Mucosa of descending colon (tissue), 3 donors: Measurements from ENCODE around the gene LIFR. TPM values are rescaled to one million over a fixed set of nuclear protein-coding genes. Genes with fewer than 3 reads are reported as not detected.

ENCODE experiments used
- ATAC-seq: fragments of 200-7000 bp; cut with Tn5 transposase; one replicate; pipeline ENCODE4 v1.9.1; 2020; ENCODE audit warnings: mild to moderate bottlenecking, moderate library complexity
- DNase-seq, 3 donors: peaks; one replicate each; pipeline ENCODE4 v3.0.0-alpha.2; 2020
- H3K36me3 ChIP-seq: fragments of 200-600 bp; one replicate; pipeline ENCODE4 v1.8.0; 2021; ENCODE audit warnings: low read depth, mild to moderate bottlenecking
- H3K4me1 ChIP-seq: fragments of 200-600 bp; one replicate; pipeline ENCODE4 v1.8.0; 2021; ENCODE audit warnings: low read depth, mild to moderate bottlenecking
- H3K4me3 ChIP-seq: fragments of 200-600 bp; one replicate; pipeline ENCODE4 v1.8.0; 2021; ENCODE audit warnings: mild to moderate bottlenecking
- H3K9me3 ChIP-seq: fragments of 200-600 bp; one replicate; pipeline ENCODE4 v1.8.0; 2021; ENCODE audit warnings: mild to moderate bottlenecking
- intact Hi-C, 2 donors: fragments of 100-400 bp; cut with DNase I in 1 of 2; cut with micrococcal nuclease in 1 of 2; formaldehyde crosslinking; loops; one replicate each; pipeline versions ENCODE4 v1.11.0 to v1.11.1; 2022; cut with DNase I, micrococcal nuclease
- total RNA-seq, 3 donors: library from RNA; stranded (reverse); fragmentation: NEBNext Ultra II Directional in 2 of 3; extraction: Animal tissue kit (Norgen Biotek cat#: 25700) in 2 of 3; gene quantifications; one replicate each; pipeline versions ENCODE4 v1.2.1 to v1.2.4, GENCODE V29; 2021 to 2023
- TF ChIP-seq, protein P1 (sequence below): fragments of 200-600 bp; IDR thresholded peaks from one replicate; pipeline ENCODE4 v1.8.0; 2022; ENCODE audit warnings: antibody characterized with exemption, mild to moderate bottlenecking
- donor health status: DM: no; HTN: no; CAD: no; lungs with moderate emphysema.
- donor health status: DM: no; HTN: no; CAD: no.
- donor health status: DM: no; HTN: yes; CAD: no.

Gene LIFR
- total RNA-seq, 3 donors from 2014 or later, result 9.5 to 28.9 (median 13.1) TPM

DNA sequence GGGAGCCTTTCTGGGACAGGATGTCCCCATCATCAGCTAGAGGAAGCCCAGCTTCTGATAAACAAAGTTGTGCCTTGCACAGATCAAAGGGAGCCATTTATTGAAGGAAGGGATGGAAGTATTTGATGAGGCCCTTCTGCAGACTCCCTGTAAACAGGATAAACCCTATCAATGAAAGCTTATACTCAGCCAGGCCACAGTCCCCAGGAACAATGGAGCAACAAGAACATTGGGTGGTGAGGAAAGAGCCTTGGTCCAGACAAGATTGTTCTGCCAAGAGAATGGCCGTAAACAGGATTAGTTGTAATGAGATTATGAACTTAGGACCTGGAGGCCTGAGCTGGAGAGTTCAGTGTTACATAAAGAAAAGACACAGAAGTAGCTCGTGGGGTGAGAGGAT is 40.5 kb upstream of the LIFR start:
- Histone ChIP-seq H3K36me3 (no peaks in the 10 kb centered on the region), H3K9me3 (no peaks in the 10 kb centered on the region), H3K4me1 (no peaks in the 10 kb centered on the region), H3K4me3 (no peak overlapping the region)
- ATAC-seq (no peak), DNase-seq (no peak)
- TF ChIP-seq, protein P1, sequence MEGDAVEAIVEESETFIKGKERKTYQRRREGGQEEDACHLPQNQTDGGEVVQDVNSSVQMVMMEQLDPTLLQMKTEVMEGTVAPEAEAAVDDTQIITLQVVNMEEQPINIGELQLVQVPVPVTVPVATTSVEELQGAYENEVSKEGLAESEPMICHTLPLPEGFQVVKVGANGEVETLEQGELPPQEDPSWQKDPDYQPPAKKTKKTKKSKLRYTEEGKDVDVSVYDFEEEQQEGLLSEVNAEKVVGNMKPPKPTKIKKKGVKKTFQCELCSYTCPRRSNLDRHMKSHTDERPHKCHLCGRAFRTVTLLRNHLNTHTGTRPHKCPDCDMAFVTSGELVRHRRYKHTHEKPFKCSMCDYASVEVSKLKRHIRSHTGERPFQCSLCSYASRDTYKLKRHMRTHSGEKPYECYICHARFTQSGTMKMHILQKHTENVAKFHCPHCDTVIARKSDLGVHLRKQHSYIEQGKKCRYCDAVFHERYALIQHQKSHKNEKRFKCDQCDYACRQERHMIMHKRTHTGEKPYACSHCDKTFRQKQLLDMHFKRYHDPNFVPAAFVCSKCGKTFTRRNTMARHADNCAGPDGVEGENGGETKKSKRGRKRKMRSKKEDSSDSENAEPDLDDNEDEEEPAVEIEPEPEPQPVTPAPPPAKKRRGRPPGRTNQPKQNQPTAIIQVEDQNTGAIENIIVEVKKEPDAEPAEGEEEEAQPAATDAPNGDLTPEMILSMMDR, result no peak
- intact Hi-C loops, result no loop called here

DNA sequence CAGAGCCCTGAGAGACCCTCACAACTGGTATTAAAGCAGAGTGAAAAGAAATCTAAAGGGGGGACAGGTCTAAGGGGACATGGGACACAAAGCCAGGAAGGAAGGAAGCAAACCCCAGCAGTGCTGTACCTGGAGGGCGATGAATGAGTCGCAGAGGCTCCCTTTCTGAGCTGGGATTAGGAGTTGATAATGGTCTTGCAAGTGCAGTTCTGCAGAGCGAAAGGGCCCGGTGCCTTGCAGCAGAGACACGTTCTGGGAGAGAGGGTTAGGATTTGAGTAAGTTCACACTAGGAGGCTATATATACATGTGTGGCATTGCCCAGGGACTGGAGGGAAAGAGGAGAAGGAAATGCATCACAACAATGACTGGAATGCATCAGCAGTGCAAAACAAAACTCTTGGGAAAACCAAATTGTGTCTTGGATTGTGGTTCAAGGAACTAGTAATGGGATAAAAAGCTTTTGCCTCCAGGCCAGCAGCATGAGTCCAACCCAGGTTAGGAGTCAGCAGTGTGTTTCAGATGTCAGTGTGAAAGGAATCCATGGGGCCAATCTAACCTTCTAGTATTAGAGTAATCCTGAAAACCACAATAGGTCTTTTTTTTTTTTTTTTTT is 38.8 kb upstream of the LIFR start:
- TF ChIP-seq, protein P1, result no peak

DNA sequence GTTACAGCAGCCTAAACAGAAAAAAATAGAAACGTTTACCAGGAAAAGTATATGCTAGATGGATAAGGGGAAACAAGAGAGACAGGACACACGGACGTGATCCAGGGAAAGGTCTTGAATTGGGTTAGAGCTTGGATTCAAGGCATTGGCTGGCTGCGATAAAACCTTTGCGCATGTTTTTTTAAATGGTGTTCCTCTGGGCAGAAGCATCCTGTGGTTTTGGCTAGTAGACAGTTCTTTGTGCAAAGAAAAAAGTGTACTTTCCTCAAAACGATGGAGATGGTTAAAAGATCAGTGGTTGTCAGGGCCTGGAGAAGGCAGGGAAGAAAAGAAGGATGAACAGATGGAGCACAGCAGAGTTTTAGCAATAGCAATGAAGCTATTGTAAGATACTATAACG is 37.5 kb upstream of the LIFR start:
- H3K9me3 ChIP-seq, result no peaks in the 10 kb centered on the region
- TF ChIP-seq, protein P1, result no peak
- ATAC-seq (no peak), DNase-seq (no peak)
- no peak overlapping the region for H3K4me3 ChIP-seq
- intact Hi-C loops, result no loop called here
- H3K4me1 ChIP-seq, result no peaks in the 10 kb centered on the region
- no peaks in the 10 kb centered on the region for H3K36me3 ChIP-seq

More for the DNA sequence above, 38.8 kb upstream of the LIFR start:
- intact Hi-C loops, result no loop called here
- DNase-seq, result no peak
- no peak for ATAC-seq
- H3K4me3 ChIP-seq, result no peak overlapping the region
- no peaks in the 10 kb centered on the region for H3K36me3 ChIP-seq
- no peaks in the 10 kb centered on the region for H3K9me3 ChIP-seq
- no peaks in the 10 kb centered on the region for H3K4me1 ChIP-seq

DNA sequence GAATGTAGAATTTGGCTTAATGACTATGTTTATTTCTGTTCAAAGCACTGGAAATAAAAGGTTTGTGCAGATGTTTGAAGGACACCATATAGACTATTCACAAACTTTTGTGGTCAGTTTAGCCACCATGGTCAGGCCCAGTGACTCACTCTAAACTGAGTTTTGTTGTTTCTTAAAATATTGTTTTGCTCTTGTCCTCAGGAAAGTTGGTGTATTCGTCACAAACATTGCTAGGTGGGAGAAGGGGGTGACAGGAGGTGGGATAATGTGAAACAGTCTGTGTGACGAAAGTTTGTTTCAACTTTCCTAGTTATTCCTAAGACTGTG is 35.0 kb upstream of the LIFR start:
- Histone ChIP-seq H3K9me3 (no peaks in the 10 kb centered on the region), H3K4me3 (no peak overlapping the region), H3K4me1 (no peaks in the 10 kb centered on the region), H3K36me3 (no peaks in the 10 kb centered on the region)
- TF ChIP-seq, protein P1, result no peak
- intact Hi-C loops, result no loop called here
- ATAC-seq (no peak), DNase-seq (no peak)

DNA sequence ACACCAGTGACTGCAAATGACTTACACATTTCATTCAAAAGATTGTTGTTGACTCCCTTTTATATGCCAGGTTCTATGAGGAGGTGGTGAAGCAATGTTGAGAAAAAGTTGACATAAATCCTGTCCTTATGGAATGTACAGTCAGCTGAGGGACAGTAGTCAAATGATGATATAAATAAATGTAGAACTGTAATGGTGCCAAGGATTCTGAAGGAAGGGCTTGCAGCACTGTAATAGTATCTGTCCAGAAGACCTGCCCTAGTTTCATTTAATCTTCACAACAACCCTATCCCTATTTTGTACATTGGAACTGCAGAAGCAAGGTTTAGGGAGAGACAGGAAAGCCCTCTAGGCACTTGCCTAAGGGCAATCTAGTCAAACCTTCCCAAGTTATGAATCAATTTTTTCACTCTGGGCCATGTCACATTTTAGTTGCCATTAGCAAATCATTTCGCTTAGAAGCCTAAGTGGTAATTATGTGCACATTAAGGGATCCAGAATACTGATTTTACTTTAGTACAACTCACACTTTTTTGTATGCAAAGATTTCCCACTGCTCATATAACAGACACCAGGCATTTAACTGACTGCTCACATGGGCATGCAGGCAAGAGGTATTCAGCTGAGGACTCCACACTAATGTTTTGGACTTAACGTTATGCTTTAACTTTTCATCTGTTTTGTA is 34.5 kb upstream of the LIFR start:
- intact Hi-C loops, result no loop called here
- DNase-seq (no peak), ATAC-seq (no peak)
- Histone ChIP-seq H3K4me1 (no peaks in the 10 kb centered on the region), H3K4me3 (no peak overlapping the region), H3K36me3 (no peaks in the 10 kb centered on the region), H3K9me3 (no peaks in the 10 kb centered on the region)
- TF ChIP-seq, protein P1, result no peak
